Fibroblast of skin of abdomen (primary cell): ENCODE data around the gene GTF2F2.

Source experiments
- DNase-seq: peaks from one replicate; pipeline ENCODE4 v3.0.0-alpha.2; 2013

GTF2F2 gene

DNA sequence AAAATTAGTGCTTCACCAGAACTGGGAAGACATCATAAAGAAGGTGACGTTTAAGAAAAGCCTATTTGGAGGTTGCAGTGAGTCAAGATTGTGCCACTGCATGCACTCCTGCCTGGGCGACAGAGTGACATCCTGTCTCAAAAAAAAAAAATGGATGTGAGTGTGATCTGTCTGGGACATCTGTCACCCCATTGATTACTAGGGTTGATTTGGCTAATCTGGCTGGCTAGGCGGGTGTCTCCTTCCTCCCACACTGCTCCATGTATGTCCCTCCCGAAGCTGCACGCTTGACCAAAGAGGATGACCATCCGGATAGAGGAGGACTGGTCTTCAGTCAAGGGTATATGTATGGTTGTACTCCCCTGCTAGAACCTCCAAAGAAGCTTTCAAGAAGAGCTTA is 2.6 kb downstream of the GTF2F2 start:
- DNase-seq: no peak

DNA sequence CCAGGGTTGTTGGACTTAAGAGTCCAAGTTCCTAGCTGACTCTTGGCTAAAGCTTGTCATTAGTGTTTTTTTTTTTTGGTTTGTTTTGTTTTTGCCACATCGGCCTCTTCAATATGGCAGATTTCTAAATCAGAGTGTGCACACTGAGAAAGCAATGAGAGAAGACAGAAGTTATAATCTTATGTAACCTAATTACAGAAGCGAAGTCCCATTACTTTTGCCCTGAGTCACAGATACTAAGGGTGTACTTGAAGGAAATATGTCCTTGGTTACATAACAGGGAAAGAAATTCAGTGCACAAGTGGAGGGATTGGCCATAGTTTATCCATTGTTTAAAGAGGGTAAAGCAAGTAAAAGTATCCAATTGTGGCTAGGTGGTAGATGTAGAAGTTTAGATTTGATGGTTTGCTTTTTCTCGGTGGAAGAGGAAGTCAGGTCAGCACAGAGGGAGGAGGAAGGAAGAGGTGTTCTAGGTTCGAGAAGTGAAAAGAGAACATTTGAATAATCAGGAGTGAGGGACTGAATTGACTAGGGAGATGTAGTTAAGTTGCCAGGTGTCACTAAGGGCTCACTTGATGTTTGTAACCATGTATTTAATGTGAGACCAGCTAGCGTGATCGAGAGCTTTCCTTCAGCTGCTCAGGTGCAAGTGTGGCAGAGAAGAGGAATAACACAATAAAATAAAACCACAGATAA is 12.2 kb downstream of the GTF2F2 start:
- no peak for DNase-seq

- DNase-seq: no peak
Observed at GRCh38 chr13:45133396-45134118, 13.2 kb downstream of the GTF2F2 start.

DNA sequence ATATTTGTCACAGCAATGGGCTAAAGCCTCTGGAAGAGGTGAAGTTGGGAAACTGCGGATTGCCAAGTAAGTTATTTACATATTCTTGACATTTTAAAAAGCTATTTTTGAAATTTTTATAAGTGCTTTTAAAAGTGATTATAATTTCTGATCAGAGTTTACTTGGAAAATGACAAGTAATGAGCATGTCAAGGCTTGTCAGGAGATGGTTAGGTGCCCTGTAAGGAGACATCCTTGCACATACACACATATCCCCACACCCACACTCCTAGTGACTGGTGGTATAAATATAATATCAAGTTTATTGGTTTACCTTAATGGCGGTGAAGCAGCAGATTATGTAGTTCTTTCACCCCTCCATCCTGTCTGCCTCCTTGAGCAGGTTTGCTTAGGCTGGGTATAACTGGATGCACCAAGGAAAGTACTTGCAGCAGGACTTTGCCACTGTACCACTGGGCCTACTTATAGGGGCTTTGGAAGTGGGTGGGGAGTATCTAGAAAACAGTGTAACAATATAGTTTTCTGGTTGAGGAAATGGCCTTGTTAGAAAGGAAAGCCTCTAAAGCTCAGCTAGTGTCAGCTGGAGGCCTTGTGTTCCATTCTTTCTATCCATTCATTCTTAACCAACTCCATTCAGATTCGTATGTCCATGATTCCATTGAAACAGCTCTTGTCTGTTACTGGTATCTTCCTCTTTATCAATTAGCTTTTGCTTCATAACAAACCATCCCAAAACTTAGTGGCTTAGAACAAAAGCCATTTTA is 16.6 kb downstream of the GTF2F2 start:
- no peak for DNase-seq

DNA sequence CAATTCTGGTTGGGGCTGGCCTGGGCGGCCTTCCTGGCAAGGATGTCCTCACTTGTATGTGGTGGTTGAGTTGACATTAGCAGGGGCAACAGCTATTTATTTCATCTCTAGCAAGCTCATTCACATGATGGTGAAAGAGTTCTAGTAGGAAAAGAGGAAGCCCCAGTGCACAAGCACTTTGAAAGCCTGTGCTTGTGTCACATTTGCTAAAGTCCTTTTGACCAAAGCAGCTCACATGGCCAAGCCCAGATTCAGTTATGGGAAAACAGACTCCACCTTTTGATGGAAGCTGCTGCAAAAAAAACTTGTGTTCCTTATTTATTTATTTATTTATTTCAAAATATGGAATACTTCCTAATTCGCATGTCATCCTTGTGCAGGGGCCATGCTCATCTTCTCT is 17.2 kb downstream of the GTF2F2 start:
- no peak for DNase-seq

GRCh38 chr13:45138282-45138681 is 18.0 kb downstream of the GTF2F2 start:
- DNase-seq: no peak

DNA sequence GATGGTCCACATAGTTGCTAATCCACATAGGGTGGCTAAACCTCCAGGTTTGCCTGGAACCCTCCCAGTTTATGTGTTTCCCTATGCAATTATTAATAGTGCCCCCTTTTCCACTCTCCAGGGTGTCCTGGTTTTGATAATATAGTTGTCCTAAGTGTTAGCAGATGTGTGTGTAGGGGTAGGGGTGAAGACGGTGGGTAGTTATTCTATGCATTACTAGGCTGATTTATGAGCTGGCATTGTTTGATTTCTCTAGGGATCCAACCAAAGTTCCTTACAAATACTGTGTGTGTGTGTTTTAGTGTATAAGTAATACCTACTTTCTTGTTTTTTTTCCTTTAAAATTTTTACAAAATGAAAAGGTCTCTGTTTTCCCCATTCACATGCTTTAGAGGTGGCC is 21.1 kb downstream of the GTF2F2 start:
- DNase-seq: peak; percentile 16

DNA sequence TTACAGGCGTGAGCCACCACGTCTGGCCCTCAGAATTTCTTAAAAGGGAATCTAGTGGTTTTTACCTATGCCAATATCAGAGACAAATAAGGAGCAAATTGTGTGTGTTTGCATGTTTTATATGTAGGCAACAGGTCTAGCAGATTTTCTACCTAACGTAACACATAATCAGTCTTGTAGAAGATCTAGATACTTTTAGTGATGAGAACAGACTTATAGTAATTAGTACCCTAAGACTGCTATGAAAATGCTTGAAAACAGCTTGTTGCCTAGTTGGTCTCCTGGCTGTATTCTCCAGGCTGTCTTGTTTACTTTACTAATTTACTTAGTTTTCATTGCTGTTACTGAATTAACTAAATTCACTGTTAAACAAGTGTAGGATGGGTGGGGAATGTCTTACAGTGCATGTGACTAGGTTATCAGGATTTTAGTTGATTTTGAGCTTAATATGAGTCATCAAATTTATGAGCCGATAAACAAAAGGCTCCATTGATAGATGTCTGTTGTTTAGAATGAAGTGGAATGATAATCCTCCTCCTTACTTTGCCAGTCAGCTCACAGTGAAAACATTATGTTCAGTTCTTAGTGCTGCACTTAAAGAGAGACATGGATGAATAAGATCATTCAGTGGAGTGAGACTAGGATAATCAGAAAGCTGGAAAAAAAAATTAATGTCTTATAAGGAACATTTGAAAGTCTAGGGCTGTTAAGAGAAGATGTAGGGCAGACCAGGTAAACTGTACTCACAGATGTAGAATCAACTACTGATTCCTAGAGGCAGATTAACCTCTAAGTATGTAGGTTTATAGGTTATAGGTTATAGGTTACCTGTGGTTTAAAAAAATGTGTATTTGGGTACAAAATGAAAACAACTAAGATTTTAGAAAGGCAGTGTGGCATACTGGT is 22.4 kb downstream of the GTF2F2 start:
- DNase-seq: no peak

DNA sequence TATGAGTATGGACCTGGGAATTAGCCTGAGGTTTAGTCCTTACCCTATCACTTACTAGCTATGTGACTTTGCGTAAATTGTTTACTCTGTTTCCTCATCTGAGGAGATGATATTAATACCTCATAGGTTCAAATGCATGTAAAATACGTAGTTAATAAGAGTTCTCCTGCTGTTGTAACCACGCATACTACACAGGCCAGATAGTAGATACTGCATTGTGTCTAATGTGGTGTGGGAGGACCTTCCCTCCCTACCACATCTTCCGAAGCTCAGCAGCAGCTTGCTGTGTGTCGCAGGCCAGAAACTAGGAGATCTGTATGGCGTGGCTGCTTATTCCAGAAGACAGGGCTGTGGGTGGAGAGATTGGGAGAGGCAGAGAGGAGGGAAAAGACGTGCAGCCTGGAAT is 23.0 kb downstream of the GTF2F2 start:
- no peak for DNase-seq

DNA sequence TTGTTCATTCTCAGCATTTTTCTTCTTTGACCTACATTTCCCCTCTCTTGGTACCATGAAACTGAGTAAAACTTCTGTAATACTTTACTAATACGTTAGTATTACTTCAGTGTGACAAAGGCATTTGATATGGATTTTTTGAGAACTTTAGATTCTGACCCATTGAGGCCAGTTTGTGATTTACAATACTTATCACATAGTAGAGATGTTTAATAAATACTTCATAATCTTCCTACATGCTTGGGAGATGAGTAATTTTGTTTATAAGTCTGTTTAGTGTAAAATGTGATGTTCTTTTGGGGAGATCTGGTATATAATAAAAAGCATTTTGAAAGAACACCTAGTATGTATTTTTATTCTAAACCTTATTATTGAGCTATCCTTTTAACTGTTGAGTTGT is 29.7 kb downstream of the GTF2F2 start:
- peak; percentile 5 for DNase-seq

- no peak for DNase-seq
Observed at GRCh38 chr13:45156565-45157361, 36.5 kb downstream of the GTF2F2 start.

- no peak for DNase-seq
Observed at GRCh38 chr13:45162194-45162593, 41.9 kb downstream of the GTF2F2 start.

GRCh38 chr13:45162821-45163220 is 42.5 kb downstream of the GTF2F2 start:
- peak; percentile 86 for DNase-seq

GRCh38 chr13:45166858-45167257 is 46.5 kb downstream of the GTF2F2 start:
- DNase-seq: no peak

DNA sequence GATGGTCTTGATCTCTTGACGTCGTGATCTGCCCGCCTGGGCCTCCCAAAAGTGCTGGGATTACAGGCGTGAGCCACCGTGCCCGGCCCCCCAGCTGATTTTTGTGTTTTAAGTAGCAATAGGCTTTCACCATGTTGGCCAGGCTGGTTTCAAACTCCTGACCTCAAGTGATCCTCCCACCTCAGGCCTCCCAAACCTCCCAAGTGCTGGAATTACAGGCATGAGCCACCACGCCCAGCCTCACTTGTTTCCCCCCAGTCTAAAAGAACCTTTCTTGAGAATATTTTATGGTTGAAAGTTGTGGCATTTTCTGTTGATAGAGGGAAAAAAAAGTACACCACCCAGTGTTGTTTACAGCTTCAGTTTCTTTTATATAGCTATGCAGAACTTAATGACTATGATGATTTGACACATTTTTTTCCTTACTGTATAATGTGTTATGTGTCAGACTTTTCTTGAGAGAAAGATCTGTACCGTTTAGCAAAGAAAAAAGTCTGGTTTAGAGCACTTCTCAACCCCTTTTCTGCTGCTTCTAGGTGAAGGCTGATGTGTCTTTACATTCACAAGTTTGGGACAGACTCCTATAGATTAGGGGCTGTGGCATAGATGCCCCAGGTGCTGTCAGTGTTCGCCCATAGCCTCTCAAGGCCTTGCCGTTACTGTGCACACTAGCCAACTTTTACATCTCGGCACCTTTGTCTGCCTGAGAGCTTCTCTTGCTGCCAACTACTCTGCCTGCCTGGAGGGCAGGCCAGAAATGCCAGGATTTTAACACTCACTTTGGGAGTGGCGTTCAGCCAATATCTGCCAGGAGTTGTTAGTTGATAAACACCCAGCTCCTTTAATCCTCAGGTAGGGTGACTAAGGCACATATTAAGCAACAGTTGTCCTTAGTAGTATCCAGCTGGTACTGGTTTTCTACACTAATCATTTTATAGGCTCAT is 47.6 kb downstream of the GTF2F2 start:
- no peak for DNase-seq

DNA sequence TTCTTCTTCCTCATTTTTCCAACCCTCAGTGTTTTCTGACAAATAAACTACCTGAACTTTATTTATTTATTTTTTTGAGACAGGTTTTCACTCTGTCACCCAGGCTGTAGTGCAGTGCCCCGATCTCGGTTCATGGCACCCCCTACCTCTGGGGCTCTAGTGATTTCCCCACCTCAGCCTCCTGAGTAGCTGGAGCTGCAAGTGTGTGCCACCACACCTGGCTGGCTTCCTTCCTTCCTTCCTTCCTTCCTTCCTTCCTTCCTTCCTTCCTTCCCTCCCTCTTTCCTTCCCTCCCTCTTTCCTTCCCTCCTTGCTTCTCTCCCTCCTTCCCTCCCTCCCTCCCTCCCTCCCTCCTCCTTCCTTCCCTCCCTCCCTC is 48.2 kb downstream of the GTF2F2 start:
- DNase-seq: no peak

DNA sequence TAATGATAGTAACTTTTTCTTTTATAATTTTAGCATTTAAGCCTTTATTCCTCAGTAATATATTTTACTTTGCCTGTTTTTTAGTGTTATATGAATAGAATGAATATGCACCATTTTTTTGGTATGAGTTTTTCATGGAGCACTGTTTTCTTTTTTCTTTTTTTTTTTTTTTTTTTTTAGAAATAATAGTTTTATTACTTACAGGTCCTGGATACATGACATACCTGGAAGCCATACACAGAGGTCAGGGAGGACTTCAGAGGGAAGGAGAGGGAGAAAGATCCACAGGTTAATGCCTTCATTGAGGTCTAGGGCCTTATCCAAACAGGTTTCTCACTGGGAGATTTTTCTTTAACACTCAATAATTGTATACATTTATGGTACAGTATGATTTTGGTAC is 54.2 kb downstream of the GTF2F2 start:
- no peak for DNase-seq

DNA sequence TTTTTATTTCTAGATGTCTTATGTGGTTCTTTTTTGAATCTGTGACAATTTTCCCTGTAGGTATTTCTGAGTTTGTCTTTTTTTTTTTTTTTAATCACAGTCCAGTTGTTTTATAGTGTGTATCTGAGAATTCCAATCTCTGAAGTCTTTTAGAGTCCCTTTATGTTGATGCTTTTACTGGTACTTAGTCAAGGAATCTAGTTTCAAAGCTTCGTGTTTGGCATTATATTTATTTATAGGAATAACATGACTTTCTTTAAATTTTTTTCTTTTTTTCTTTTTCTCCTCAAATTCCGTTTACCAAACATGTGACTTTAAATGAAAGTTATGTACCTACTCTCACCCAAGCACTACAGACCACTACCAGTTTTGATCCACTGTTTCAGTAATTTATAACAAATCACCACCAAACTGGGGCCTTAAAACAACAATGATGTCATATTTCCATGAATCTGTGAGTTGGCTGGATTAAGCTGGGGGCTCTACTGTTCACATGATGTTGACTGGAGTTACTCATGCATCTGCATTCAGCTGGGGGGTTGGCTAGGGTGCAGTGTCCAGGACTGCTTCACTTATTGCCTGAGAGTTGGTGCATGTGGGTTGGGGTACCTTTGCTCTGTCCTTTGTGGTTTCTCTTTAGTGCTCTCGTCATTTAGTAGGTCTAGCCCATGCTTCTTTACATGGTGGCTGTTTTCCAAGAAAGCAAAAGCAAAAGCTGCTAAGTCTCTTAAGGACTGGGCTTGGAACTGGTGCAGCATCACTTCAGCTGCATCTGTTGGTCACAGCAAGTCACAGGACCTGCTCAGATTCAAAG is 58.2 kb downstream of the GTF2F2 start:
- DNase-seq: peak; percentile 82

- DNase-seq: peak; percentile 74
Observed at GRCh38 chr13:45179428-45179827, 59.1 kb downstream of the GTF2F2 start.

DNA sequence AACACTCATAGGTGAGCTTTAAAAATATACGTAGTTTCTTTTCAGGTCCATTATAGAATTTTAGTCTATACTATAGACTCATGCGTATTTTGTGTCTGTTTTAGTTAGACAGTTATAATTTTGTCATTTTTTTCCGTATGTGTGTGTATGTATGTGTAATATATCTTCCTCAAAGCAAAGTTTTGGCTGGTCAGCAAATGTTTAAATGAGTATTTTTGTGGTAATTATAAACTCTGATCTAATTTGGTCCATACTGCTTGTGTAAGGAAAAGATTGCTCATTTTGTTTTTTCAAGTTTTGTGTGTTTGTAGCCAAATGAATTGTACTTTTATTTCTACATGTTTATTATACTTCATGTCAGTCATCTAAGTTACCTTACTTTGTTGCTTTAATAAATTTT is 60.0 kb downstream of the GTF2F2 start:
- no peak for DNase-seq
